Epithelial cell of esophagus (primary cell): ENCODE measurements around the gene MYL9.

Source experiments
- DNase-seq: peaks from one replicate; pipeline ENCODE4 v3.0.0; 2010; ENCODE audit warnings: low read depth
- H3K4me3 ChIP-seq: 2 replicates; pipeline ENCODE4 v1.5.1; 2011; ENCODE audit warnings: mild to moderate bottlenecking, low read length, control low read depth
- CTCF ChIP-seq: IDR thresholded peaks from 2 replicates; pipeline ENCODE4 v1.5.1; 2011; ENCODE audit warnings: low read depth, mild to moderate bottlenecking, low read length, control low read depth, inconsistent platforms; ENCODE audit not compliant: insufficient read depth; ENCODE audit errors: missing control alignments

Gene MYL9

GRCh38 chr20:36569847-36570429 is 28.6 kb downstream of the MYL9 start:
- DNase-seq = no peak
- no peak overlapping the region for H3K4me3 ChIP-seq
- TF ChIP-seq CTCF = no peak

GRCh38 chr20:36571564-36572504 is 30.5 kb downstream of the MYL9 start:
- no peak overlapping the region for H3K4me3 ChIP-seq
- TF ChIP-seq CTCF = no peak
- no peak for DNase-seq

GRCh38 chr20:36572701-36573102 is 31.4 kb downstream of the MYL9 start:
- peak overlapping the region; percentile 15 for H3K4me3 ChIP-seq
- peak; percentile 46 for DNase-seq

GRCh38 chr20:36573103-36573797 is 31.9 kb downstream of the MYL9 start, which contains the start of gene TGIF2:
Gene TGIF2, plus strand, starts transcription at chr20:36573597. Its CDS starts 5,178 bp downstream, at chr20:36578775.
- DNase-seq = peak; percentile 66
- peak within 1 kb of the TSS; percentile 63 for H3K4me3 ChIP-seq
- no peak for TF ChIP-seq CTCF

More at GRCh38 chr20:36572701-36573102, 31.4 kb downstream of the MYL9 start:
- no peak for TF ChIP-seq CTCF

GRCh38 chr20:36573798-36574365 is 32.6 kb downstream of the MYL9 start:
- no peak for TF ChIP-seq CTCF
- peak overlapping the region; percentile 63 for H3K4me3 ChIP-seq
- DNase-seq = no peak

GRCh38 chr20:36574366-36575135 is 33.2 kb downstream of the MYL9 start:
- peak; percentile 51 for DNase-seq
- TF ChIP-seq CTCF = no peak
- peak overlapping the region; percentile 63 for H3K4me3 ChIP-seq
